HG03520 (cell line): ENCODE results near the gene ABCF3.

Source experiments
- ATAC-seq: cut with Tn5 transposase; IDR thresholded peaks from one replicate; pipeline ENCODE4 v1.9.1; 2021; ENCODE audit warnings: mild to moderate bottlenecking, moderate library complexity; ENCODE audit not compliant: unreplicated experiment

The ABCF3 gene

GRCh38 chr3:184184546-184185230, 1.3 kb upstream of the ABCF3 start:
- ATAC-seq: no peak

GRCh38 chr3:184185461-184186183, 377 bp upstream of the ABCF3 start:
- ATAC-seq: peak; percentile 87

- no peak for ATAC-seq
Observed at GRCh38 chr3:184186902-184187207, 856 bp downstream of the ABCF3 start.

- ATAC-seq: no peak
Observed at GRCh38 chr3:184188080-184188479, 2.1 kb downstream of the ABCF3 start.

- ATAC-seq: no peak
Observed at GRCh38 chr3:184189421-184189820, 3.4 kb downstream of the ABCF3 start.

- no peak for ATAC-seq
Observed at GRCh38 chr3:184192889-184193288, 6.9 kb downstream of the ABCF3 start.

- no peak for ATAC-seq
Observed at GRCh38 chr3:184193991-184194539, 8.1 kb downstream of the ABCF3 start.

GRCh38 chr3:184196536-184196935, 10.5 kb downstream of the ABCF3 start:
- no peak for ATAC-seq

- ATAC-seq: no peak
Observed at GRCh38 chr3:184198509-184198908, 12.5 kb downstream of the ABCF3 start.

GRCh38 chr3:184200825-184201224, 14.8 kb downstream of the ABCF3 start:
- no peak for ATAC-seq

GRCh38 chr3:184203526-184203925, 17.5 kb downstream of the ABCF3 start:
- ATAC-seq: no peak

GRCh38 chr3:184209146-184209923, 23.3 kb downstream of the ABCF3 start:
- no peak for ATAC-seq

- ATAC-seq: no peak
Observed at GRCh38 chr3:184211297-184211696, 25.3 kb downstream of the ABCF3 start.

- no peak for ATAC-seq
Observed at GRCh38 chr3:184211718-184212117, 25.7 kb downstream of the ABCF3 start.

- ATAC-seq: no peak
Observed at GRCh38 chr3:184218814-184219213, 32.8 kb downstream of the ABCF3 start.

- no peak for ATAC-seq
Observed at GRCh38 chr3:184222521-184222920, 36.5 kb downstream of the ABCF3 start.

GRCh38 chr3:184223946-184224345, 37.9 kb downstream of the ABCF3 start:
- ATAC-seq: no peak

GRCh38 chr3:184227481-184227935, 41.5 kb downstream of the ABCF3 start:
- no peak for ATAC-seq

GRCh38 chr3:184228376-184229137, 42.6 kb downstream of the ABCF3 start:
- no peak for ATAC-seq

GRCh38 chr3:184229394-184230080, 43.5 kb downstream of the ABCF3 start, which contains the start of gene VWA5B2:
Gene VWA5B2, plus strand, starts transcription at chr3:184229585. Its CDS starts 944 bp downstream, at chr3:184230529.
- ATAC-seq: peak; percentile 76
